Neural progenitor cell (in vitro differentiated cells): ENCODE results near the gene PA2G4. TPM values are rescaled to one million over a fixed set of nuclear protein-coding genes. Genes with fewer than 3 reads are reported as not detected.

ENCODE experiments used
- DNase-seq: peaks from one replicate; pipeline ENCODE4 v3.0.0-alpha.2; 2016; ENCODE audit warnings: low spot score
- H2AFZ ChIP-seq: fragments of 200-600 bp; sonication (generic); replicated peaks from 2 replicates; pipeline ENCODE4 v1.6.1; 2016; ENCODE audit warnings: antibody characterized with exemption
- H3F3A ChIP-seq: fragments of 200-600 bp; sonication (generic); 2 replicates; pipeline ENCODE4 v1.6.1; 2016; ENCODE audit warnings: antibody characterized with exemption, low read depth
- H3K27ac ChIP-seq: fragments of 200-600 bp; sonication (generic); 2 replicates; pipeline ENCODE4 v1.5.1; 2016; ENCODE audit warnings: mild to moderate bottlenecking
- H3K27me3 ChIP-seq: fragments of 200-600 bp; sonication (generic); 2 replicates; pipeline ENCODE4 v1.6.1; 2016; ENCODE audit warnings: mild to moderate bottlenecking, moderate library complexity
- H3K36me3 ChIP-seq: fragments of 200-600 bp; sonication (generic); 2 replicates; pipeline ENCODE4 v1.5.1; 2016
- H3K4me1 ChIP-seq: fragments of 200-600 bp; sonication (generic); 2 replicates; pipeline ENCODE4 v1.6.1; 2016; ENCODE audit warnings: mixed run types
- H3K4me2 ChIP-seq: fragments of 200-600 bp; sonication (generic); 2 replicates; pipeline ENCODE4 v1.6.1; 2016
- H3K4me3 ChIP-seq: fragments of 200-600 bp; sonication (generic); 2 replicates; pipeline ENCODE4 v1.5.1; 2016
- H3K79me2 ChIP-seq: fragments of 200-600 bp; sonication (generic); 2 replicates; pipeline ENCODE4 v1.6.1; 2016; ENCODE audit warnings: low read depth
- H3K9ac ChIP-seq: fragments of 200-600 bp; sonication (generic); 2 replicates; pipeline ENCODE4 v1.6.1; 2016
- H3K9me3 ChIP-seq: fragments of 200-600 bp; sonication (generic); 2 replicates; pipeline ENCODE4 v1.5.1; 2016; ENCODE audit warnings: low read depth
- H4K20me1 ChIP-seq: fragments of 200-600 bp; sonication (generic); 2 replicates; pipeline ENCODE4 v1.6.1; 2016; ENCODE audit warnings: low read depth
- H3K27ac Mint-ChIP-seq: 3 replicates; pipeline ENCODE4 v1.8.0; 2021; ENCODE audit warnings: mixed read lengths
- H3K27me3 Mint-ChIP-seq: 2 replicates; pipeline ENCODE4 v1.8.0; 2022; ENCODE audit warnings: low read depth, mild to moderate bottlenecking, inconsistent platforms, moderate library complexity, mixed read lengths; ENCODE audit not compliant: insufficient read depth
- H3K36me3 Mint-ChIP-seq: 3 replicates; pipeline ENCODE4 v1.8.0; 2021; ENCODE audit warnings: mixed read lengths
- H3K4me1 Mint-ChIP-seq: 3 replicates; pipeline ENCODE4 v1.8.0; 2021; ENCODE audit warnings: mixed read lengths
- H3K4me3 Mint-ChIP-seq: 3 replicates; pipeline ENCODE4 v1.8.0; 2021; ENCODE audit warnings: mild to moderate bottlenecking, moderate library complexity, mixed read lengths
- H3K9me3 Mint-ChIP-seq: 3 replicates; pipeline ENCODE4 v1.8.0; 2020; ENCODE audit warnings: mixed read lengths
- EZH2 ChIP-seq: fragments of 200-600 bp; sonication (generic); IDR thresholded peaks from 2 replicates; pipeline ENCODE4 v1.6.1; 2017; ENCODE audit warnings: antibody characterized with exemption, mild to moderate bottlenecking, moderate library complexity
- EZH2phosphoT487 ChIP-seq: fragments of 200-600 bp; sonication (generic); IDR thresholded peaks from 2 replicates; pipeline ENCODE4 v1.6.1; 2017; ENCODE audit warnings: antibody characterized with exemption
- total RNA-seq: library from RNA; depleted of rRNA; stranded (reverse); fragments of >200 nt; gene quantifications from 2 replicates; pipeline ENCODE4 v1.2.3, GENCODE V29; 2015; ENCODE audit warnings: low replicate concordance
- TF ChIP-seq, protein P1 (sequence below): fragments of 200-600 bp; sonication (generic); IDR thresholded peaks from 2 replicates; pipeline ENCODE4 v1.5.1; 2017; ENCODE audit warnings: antibody characterized with exemption, mild to moderate bottlenecking

Gene PA2G4
- total RNA-seq, 1 donor from 2014 or later: 242 TPM

DNA sequence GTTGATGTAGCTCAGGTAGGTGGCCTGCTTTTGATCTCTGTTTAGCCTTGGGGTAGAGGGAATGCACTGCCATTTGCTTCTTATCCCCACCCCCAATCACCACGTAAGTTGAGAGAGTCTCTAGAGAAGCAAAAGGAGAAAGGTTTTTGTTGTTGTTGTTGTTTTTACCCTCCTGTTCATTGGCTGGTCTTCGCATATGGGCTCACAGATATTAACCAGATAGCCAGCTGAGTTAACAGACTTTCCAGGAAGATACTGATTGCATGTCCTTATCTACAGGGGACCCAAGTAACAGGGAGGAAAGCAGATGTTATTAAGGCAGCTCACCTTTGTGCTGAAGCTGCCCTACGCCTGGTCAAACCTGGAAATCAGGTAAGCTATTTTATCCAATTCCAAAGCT lies 2.9 kb downstream of the PA2G4 start:
- no peak overlapping the region for H3K4me3 Mint-ChIP-seq

DNA sequence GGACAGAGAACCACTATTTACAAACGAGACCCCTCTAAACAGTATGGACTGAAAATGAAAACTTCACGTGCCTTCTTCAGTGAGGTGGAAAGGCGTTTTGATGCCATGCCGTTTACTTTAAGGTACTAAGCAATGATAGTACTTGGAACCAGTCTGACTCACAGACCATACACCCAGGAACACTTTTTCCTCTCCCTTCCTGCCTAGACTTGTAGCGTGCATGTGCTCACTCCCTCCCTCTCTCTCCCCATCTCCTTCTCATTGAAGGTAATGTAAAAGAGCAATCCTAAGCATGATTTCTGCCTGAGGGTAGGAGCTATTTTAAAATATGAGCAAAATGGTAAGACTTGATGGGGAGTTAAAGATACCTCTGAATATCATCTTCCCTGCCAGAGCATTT lies 6.2 kb downstream of the PA2G4 start:
- H3K4me3 ChIP-seq: no peak overlapping the region
- H3K9me3 ChIP-seq: no peaks in the 10 kb centered on the region
- no peaks in the 10 kb centered on the region for H3K27me3 ChIP-seq
- H3K36me3 ChIP-seq: peaks cover 24% of the 10 kb centered on the region
- Mint-ChIP-seq H3K27me3 (no peaks in the 10 kb centered on the region), H3K4me3 (no peak overlapping the region), H3K36me3 (peaks cover 47% of the 10 kb centered on the region), H3K9me3 (no peaks in the 10 kb centered on the region), H3K27ac (no peak overlapping the region), H3K4me1 (peaks cover 11% of the 10 kb centered on the region)
- H3K4me2 ChIP-seq: no peak overlapping the region
- peaks cover 21% of the 10 kb centered on the region for H4K20me1 ChIP-seq
- TF ChIP-seq, protein P1, sequence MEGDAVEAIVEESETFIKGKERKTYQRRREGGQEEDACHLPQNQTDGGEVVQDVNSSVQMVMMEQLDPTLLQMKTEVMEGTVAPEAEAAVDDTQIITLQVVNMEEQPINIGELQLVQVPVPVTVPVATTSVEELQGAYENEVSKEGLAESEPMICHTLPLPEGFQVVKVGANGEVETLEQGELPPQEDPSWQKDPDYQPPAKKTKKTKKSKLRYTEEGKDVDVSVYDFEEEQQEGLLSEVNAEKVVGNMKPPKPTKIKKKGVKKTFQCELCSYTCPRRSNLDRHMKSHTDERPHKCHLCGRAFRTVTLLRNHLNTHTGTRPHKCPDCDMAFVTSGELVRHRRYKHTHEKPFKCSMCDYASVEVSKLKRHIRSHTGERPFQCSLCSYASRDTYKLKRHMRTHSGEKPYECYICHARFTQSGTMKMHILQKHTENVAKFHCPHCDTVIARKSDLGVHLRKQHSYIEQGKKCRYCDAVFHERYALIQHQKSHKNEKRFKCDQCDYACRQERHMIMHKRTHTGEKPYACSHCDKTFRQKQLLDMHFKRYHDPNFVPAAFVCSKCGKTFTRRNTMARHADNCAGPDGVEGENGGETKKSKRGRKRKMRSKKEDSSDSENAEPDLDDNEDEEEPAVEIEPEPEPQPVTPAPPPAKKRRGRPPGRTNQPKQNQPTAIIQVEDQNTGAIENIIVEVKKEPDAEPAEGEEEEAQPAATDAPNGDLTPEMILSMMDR: no peak
- TF ChIP-seq EZH2phosphoT487: no peak
- no peak for TF ChIP-seq EZH2
- H3K79me2 ChIP-seq: peaks cover 26% of the 10 kb centered on the region
- no peak overlapping the region for H3K9ac ChIP-seq
- H3K4me1 ChIP-seq: peaks cover 7% of the 10 kb centered on the region
- H3F3A ChIP-seq: peaks cover 55% of the 10 kb centered on the region
- no peak overlapping the region for H3K27ac ChIP-seq
- no peak overlapping the region for H2AFZ ChIP-seq
- DNase-seq: no peak

More for the DNA sequence above, 2.9 kb downstream of the PA2G4 start:
- no peak overlapping the region for H3K9ac ChIP-seq
- no peak for DNase-seq
- no peaks in the 10 kb centered on the region for H3K9me3 ChIP-seq
- H3K27ac ChIP-seq: no peak overlapping the region
- H4K20me1 ChIP-seq: peaks cover 30% of the 10 kb centered on the region
- H3K9me3 Mint-ChIP-seq: no peaks in the 10 kb centered on the region
- no peak overlapping the region for H3K27ac Mint-ChIP-seq
- peaks cover 37% of the 10 kb centered on the region for H3F3A ChIP-seq
- peaks cover 46% of the 10 kb centered on the region for H3K79me2 ChIP-seq
- no peak overlapping the region for H3K4me3 ChIP-seq
- peaks cover 2% of the 10 kb centered on the region for H3K27me3 Mint-ChIP-seq
- H3K36me3 ChIP-seq: peaks cover 24% of the 10 kb centered on the region
- no peak overlapping the region for H2AFZ ChIP-seq
- peaks cover 28% of the 10 kb centered on the region for H3K36me3 Mint-ChIP-seq
- peaks cover 11% of the 10 kb centered on the region for H3K4me1 ChIP-seq
- H3K27me3 ChIP-seq: no peaks in the 10 kb centered on the region
- TF ChIP-seq EZH2: no peak
- no peak for TF ChIP-seq EZH2phosphoT487
- TF ChIP-seq, protein P1: no peak
- H3K4me1 Mint-ChIP-seq: peaks cover 24% of the 10 kb centered on the region
- H3K4me2 ChIP-seq: no peak overlapping the region

GRCh38 chr12:56114084-56114483 lies 9.7 kb downstream of the PA2G4 start:
- Histone ChIP-seq H3K4me1 (peaks cover 6% of the 10 kb centered on the region), H3K79me2 (peaks cover 21% of the 10 kb centered on the region), H3K9me3 (no peaks in the 10 kb centered on the region), H3F3A (peaks cover 72% of the 10 kb centered on the region), H3K36me3 (peaks cover 15% of the 10 kb centered on the region), H3K27me3 (no peaks in the 10 kb centered on the region), H3K9ac (no peak overlapping the region), H3K4me3 (no peak overlapping the region), H2AFZ (no peak overlapping the region), H4K20me1 (peaks cover 15% of the 10 kb centered on the region), H3K27ac (no peak overlapping the region), H3K4me2 (no peak overlapping the region)
- Mint-ChIP-seq H3K36me3 (peaks cover 47% of the 10 kb centered on the region), H3K4me1 (peaks cover 14% of the 10 kb centered on the region), H3K27me3 (peaks cover 4% of the 10 kb centered on the region), H3K4me3 (no peak overlapping the region), H3K9me3 (no peaks in the 10 kb centered on the region), H3K27ac (no peak overlapping the region)
- no peak for DNase-seq
- TF ChIP-seq EZH2phosphoT487 (no peak), EZH2 (no peak)
- TF ChIP-seq, protein P1: no peak
